WTC11 (cell line): ENCODE data around the gene GARNL3. TPM values are rescaled to one million over a fixed set of nuclear protein-coding genes. Genes with fewer than 3 reads are reported as not detected.

Experiments
- ATAC-seq: fragments of 200-7000 bp; cut with Tn5 transposase; 2 replicates; pipeline ENCODE4 v1.10.0; 2021; ENCODE audit warnings: mild to moderate bottlenecking, moderate library complexity
- CTCF ChIA-PET: fragments of 300-600 bp; sonication (Branson Sonifier 250); formaldehyde crosslinking; loops from one replicate; lab custom pipeline; 2021; ENCODE audit warnings: antibody characterized with exemption; lab: Charles Lee
- POLR2A ChIA-PET: fragments of 350-600 bp; sonication (Branson Sonifier 250); formaldehyde crosslinking; loops from one replicate; lab custom pipeline; 2021; ENCODE audit warnings: antibody characterized with exemption; lab: Charles Lee
- DNase-seq: peaks from one replicate; pipeline ENCODE4 v3.0.0; 2021; ENCODE audit warnings: low spot score
- H3K27ac Mint-ChIP-seq: 2 replicates; pipeline ENCODE4 v1.8.0; 2021; ENCODE audit warnings: mixed read lengths
- H3K27me3 Mint-ChIP-seq: 2 replicates; pipeline ENCODE4 v1.8.0; 2021; ENCODE audit warnings: low read depth, mild to moderate bottlenecking, moderate library complexity, mixed read lengths
- H3K36me3 Mint-ChIP-seq: 2 replicates; pipeline ENCODE4 v1.8.0; 2021; ENCODE audit warnings: mixed read lengths
- H3K4me1 Mint-ChIP-seq: 2 replicates; pipeline ENCODE4 v1.8.0; 2022; ENCODE audit warnings: mixed read lengths
- H3K4me3 Mint-ChIP-seq: 2 replicates; pipeline ENCODE4 v1.8.0; 2021; ENCODE audit warnings: mild to moderate bottlenecking, moderate library complexity, mixed read lengths
- H3K9me3 Mint-ChIP-seq: 2 replicates; pipeline ENCODE4 v1.8.0; 2021; ENCODE audit warnings: mixed read lengths
- AR ChIP-seq: fragments of 250-450 bp; sonication (Bioruptor Pico); IDR thresholded peaks from 2 replicates; pipeline ENCODE4 v1.9.0; 2021; ENCODE audit warnings: mild to moderate bottlenecking
- ATF1 ChIP-seq: sonication (generic); formaldehyde crosslinking; IDR thresholded peaks from 2 replicates; pipeline ENCODE4 v1.8.1; 2023; ENCODE audit warnings: mild to moderate bottlenecking, moderate library complexity, missing genetic modification reagents
- ATF2 ChIP-seq: sonication (generic); formaldehyde crosslinking; IDR thresholded peaks from 2 replicates; pipeline ENCODE4 v1.8.1; 2022; ENCODE audit warnings: low read depth, missing genetic modification reagents, borderline replicate concordance
- CBFB ChIP-seq: sonication (generic); formaldehyde crosslinking; IDR thresholded peaks from 2 replicates; pipeline ENCODE4 v1.8.1; 2022; ENCODE audit warnings: mild to moderate bottlenecking, low read depth, missing genetic modification reagents
- CDX4 ChIP-seq: fragments of 250-450 bp; sonication (Bioruptor Pico); IDR thresholded peaks from 2 replicates; pipeline ENCODE4 v1.9.0; 2021; ENCODE audit warnings: moderate library complexity, mild to moderate bottlenecking, inconsistent platforms, borderline replicate concordance
- CREM ChIP-seq: sonication (generic); formaldehyde crosslinking; IDR thresholded peaks from 2 replicates; pipeline ENCODE4 v1.8.1; 2022; ENCODE audit warnings: mild to moderate bottlenecking, missing genetic modification reagents, moderate library complexity
- CTCF ChIP-seq: fragments of 200-600 bp; IDR thresholded peaks from 2 replicates; pipeline ENCODE4 v1.8.0; 2022; ENCODE audit warnings: antibody characterized with exemption
- E2F4 ChIP-seq: sonication (generic); formaldehyde crosslinking; IDR thresholded peaks from 2 replicates; pipeline ENCODE4 v1.8.1; 2022; ENCODE audit warnings: low read depth, mild to moderate bottlenecking, moderate library complexity, missing genetic modification reagents, borderline replicate concordance
- ETV6 ChIP-seq: sonication (generic); formaldehyde crosslinking; IDR thresholded peaks from 2 replicates; pipeline ENCODE4 v1.8.1; 2022; ENCODE audit warnings: mild to moderate bottlenecking, missing genetic modification reagents
- FOXJ3 ChIP-seq: sonication (generic); formaldehyde crosslinking; IDR thresholded peaks from 2 replicates; pipeline ENCODE4 v1.9.0; 2021; ENCODE audit warnings: missing genetic modification reagents, mild to moderate bottlenecking, borderline replicate concordance
- FOXP1 ChIP-seq: sonication (generic); formaldehyde crosslinking; IDR thresholded peaks from 2 replicates; pipeline ENCODE4 v1.8.0; 2022; ENCODE audit warnings: missing genetic modification reagents, mild to moderate bottlenecking, moderate library complexity, borderline replicate concordance
- GRHL2 ChIP-seq: fragments of 250-450 bp; sonication (Bioruptor Pico); IDR thresholded peaks from 2 replicates; pipeline ENCODE4 v1.8.0; 2022; ENCODE audit warnings: mild to moderate bottlenecking, moderate library complexity; ENCODE audit not compliant: insufficient replicate concordance, severe bottlenecking
- HMGA2 ChIP-seq: fragments of 250-450 bp; sonication (Bioruptor Pico); IDR thresholded peaks from 2 replicates; pipeline ENCODE4 v1.4.0; 2021; ENCODE audit warnings: mild to moderate bottlenecking, moderate library complexity
- MAX ChIP-seq: sonication (generic); formaldehyde crosslinking; IDR thresholded peaks from 2 replicates; pipeline ENCODE4 v1.8.0; 2022; ENCODE audit warnings: mild to moderate bottlenecking, missing genetic modification reagents
- MXD4 ChIP-seq: fragments of 250-450 bp; sonication (Bioruptor Pico); IDR thresholded peaks from 2 replicates; pipeline ENCODE4 v1.8.0; 2021; ENCODE audit warnings: mild to moderate bottlenecking, moderate library complexity, borderline replicate concordance
- NFE2L1 ChIP-seq: sonication (generic); formaldehyde crosslinking; IDR thresholded peaks from 2 replicates; pipeline ENCODE4 v1.8.1; 2023; ENCODE audit warnings: missing genetic modification reagents
- NR2C2 ChIP-seq: sonication (generic); formaldehyde crosslinking; IDR thresholded peaks from 2 replicates; pipeline ENCODE4 v1.8.0; 2022; ENCODE audit warnings: mild to moderate bottlenecking, missing genetic modification reagents
- RELA ChIP-seq: sonication (generic); formaldehyde crosslinking; IDR thresholded peaks from 2 replicates; pipeline ENCODE4 v1.8.1; 2022; ENCODE audit warnings: missing genetic modification reagents, mild to moderate bottlenecking, borderline replicate concordance
- USF2 ChIP-seq: sonication (generic); formaldehyde crosslinking; IDR thresholded peaks from 2 replicates; pipeline ENCODE4 v1.8.1; 2023; ENCODE audit warnings: mild to moderate bottlenecking, missing genetic modification reagents, moderate library complexity
- ZNF263 ChIP-seq: sonication (generic); formaldehyde crosslinking; IDR thresholded peaks from 2 replicates; pipeline ENCODE4 v1.8.1; 2022; ENCODE audit warnings: low read depth, mild to moderate bottlenecking, moderate library complexity, missing genetic modification reagents
- ZNF317 ChIP-seq: sonication (generic); formaldehyde crosslinking; IDR thresholded peaks from 2 replicates; pipeline ENCODE4 v1.8.1; 2023; ENCODE audit warnings: low read depth, mild to moderate bottlenecking, moderate library complexity, missing genetic modification reagents, borderline replicate concordance
- ZNF512 ChIP-seq: sonication (generic); formaldehyde crosslinking; IDR thresholded peaks from 2 replicates; pipeline ENCODE4 v1.8.1; 2022; ENCODE audit warnings: missing genetic modification reagents, borderline replicate concordance
- total RNA-seq: library from RNA; stranded (reverse); gene quantifications from 3 replicates; pipeline ENCODE4 v1.2.3, GENCODE V29; 2021

The GARNL3 gene
- total RNA-seq, 1 experiment from 2014 or later: 17.8 TPM

- Mint-ChIP-seq H3K4me3 (no peak overlapping the region), H3K36me3 (no peaks in the 10 kb centered on the region; the same call in 1 of the 2 replicates), H3K27me3 (no peaks in the 10 kb centered on the region), H3K4me1 (peaks cover 11% of the 10 kb centered on the region), H3K27ac (no peak overlapping the region), H3K9me3 (peaks cover 8% of the 10 kb centered on the region; the same call in 1 of the 2 replicates)
- TF ChIP-seq NFE2L1 (CRISPR knock-in tag): no peak
- TF ChIP-seq ZNF317: no peak
- no peak for TF ChIP-seq CTCF
- TF ChIP-seq ZNF263: no peak
- TF ChIP-seq FOXJ3: no peak
- TF ChIP-seq CREM (CRISPR knock-in tag): no peak
- TF ChIP-seq CBFB: no peak
- no peak for TF ChIP-seq E2F4 (CRISPR knock-in tag)
- no peak for TF ChIP-seq HMGA2 (CRISPR knock-in tag)
- TF ChIP-seq CDX4 (CRISPR knock-in tag): no peak
- no peak for TF ChIP-seq FOXP1
- no peak for TF ChIP-seq ETV6 (CRISPR knock-in tag)
- TF ChIP-seq USF2: no peak
- no peak for TF ChIP-seq ZNF512 (CRISPR knock-in tag)
- TF ChIP-seq GRHL2 (CRISPR knock-in tag): no peak
- no peak for TF ChIP-seq NR2C2 (CRISPR knock-in tag)
- no peak for TF ChIP-seq AR (CRISPR knock-in tag)
- no peak for TF ChIP-seq RELA (CRISPR knock-in tag)
- POLR2A ChIA-PET: no interaction called here
- DNase-seq: no peak
- CTCF ChIA-PET: no interaction called here
- ATAC-seq: no peak
These were observed 4.9 kb downstream of the GARNL3 start for GRCh38 chr9:127269449-127269848.

- H3K9me3 Mint-ChIP-seq: peaks cover 10% of the 10 kb centered on the region
- no peak for DNase-seq
- H3K4me3 Mint-ChIP-seq: no peak overlapping the region
- POLR2A ChIA-PET: no interaction called here
- H3K27me3 Mint-ChIP-seq: no peaks in the 10 kb centered on the region
- peaks cover 3% of the 10 kb centered on the region; the same call in 1 of the 2 replicates for H3K4me1 Mint-ChIP-seq
- no peak for ATAC-seq
- H3K27ac Mint-ChIP-seq: no peak overlapping the region
- H3K36me3 Mint-ChIP-seq: peaks cover 2% of the 10 kb centered on the region
- CTCF ChIA-PET: no interaction called here
- no peak for TF ChIP-seq MXD4 (CRISPR knock-in tag)
- no peak for TF ChIP-seq ATF2 (CRISPR knock-in tag)
- no peak for TF ChIP-seq MAX (CRISPR knock-in tag)
- TF ChIP-seq FOXJ3: no peak
- no peak for TF ChIP-seq ATF1
These were observed 8.8 kb downstream of the GARNL3 start for GRCh38 chr9:127273326-127273725.
